HFF-Myc (cell line): Measurements from ENCODE around the gene GRIK1.
"Not testable (repeated sequence)": the region's sequence is repeated elsewhere in the genome, so short reads cannot be mapped to it uniquely, and the experiment has no call there.

Source experiments
- DNase-seq: peaks from one replicate; pipeline ENCODE4 v3.0.0-alpha.2; 2011; ENCODE audit warnings: low read depth; ENCODE audit errors: extremely low read depth
- H3K4me3 ChIP-seq: replicated peaks from 2 replicates; pipeline ENCODE4 v1.5.1; 2011; ENCODE audit warnings: low read depth, mild to moderate bottlenecking, control low read depth, low read length
- TF ChIP-seq, protein P1 (sequence below): IDR thresholded peaks from 2 replicates; pipeline ENCODE4 v1.5.1; 2012; ENCODE audit warnings: mild to moderate bottlenecking, low read depth, low read length, control low read depth; ENCODE audit errors: missing control alignments

GRIK1 gene

DNA sequence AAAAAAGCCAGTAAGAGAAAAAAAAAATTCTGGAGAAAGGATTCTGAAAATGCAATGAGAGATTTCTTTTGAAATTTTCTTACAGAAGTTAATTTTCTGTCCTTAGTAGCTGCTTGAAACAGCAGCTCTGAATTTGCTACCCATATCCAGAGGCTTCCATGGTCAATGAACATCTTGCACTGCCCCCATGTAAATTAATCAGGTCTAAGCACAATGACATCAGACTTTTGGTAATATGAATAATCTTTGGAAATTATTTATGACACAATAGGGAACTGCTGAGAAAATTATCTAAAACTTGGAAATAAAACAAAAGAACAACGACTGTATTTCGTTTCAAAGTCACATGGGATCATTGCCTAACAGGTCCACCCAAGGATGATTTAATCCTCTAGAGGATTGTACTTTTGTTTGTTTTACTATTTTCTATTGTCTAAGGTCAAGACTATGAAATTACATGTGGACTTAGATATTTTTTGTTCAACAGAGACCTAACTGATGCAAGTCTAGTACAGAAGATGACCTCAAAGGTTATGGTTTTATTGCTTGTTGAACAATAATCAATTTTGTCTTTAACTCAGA lies 328.9 kb downstream of the GRIK1 start:
- TF ChIP-seq, protein P1, sequence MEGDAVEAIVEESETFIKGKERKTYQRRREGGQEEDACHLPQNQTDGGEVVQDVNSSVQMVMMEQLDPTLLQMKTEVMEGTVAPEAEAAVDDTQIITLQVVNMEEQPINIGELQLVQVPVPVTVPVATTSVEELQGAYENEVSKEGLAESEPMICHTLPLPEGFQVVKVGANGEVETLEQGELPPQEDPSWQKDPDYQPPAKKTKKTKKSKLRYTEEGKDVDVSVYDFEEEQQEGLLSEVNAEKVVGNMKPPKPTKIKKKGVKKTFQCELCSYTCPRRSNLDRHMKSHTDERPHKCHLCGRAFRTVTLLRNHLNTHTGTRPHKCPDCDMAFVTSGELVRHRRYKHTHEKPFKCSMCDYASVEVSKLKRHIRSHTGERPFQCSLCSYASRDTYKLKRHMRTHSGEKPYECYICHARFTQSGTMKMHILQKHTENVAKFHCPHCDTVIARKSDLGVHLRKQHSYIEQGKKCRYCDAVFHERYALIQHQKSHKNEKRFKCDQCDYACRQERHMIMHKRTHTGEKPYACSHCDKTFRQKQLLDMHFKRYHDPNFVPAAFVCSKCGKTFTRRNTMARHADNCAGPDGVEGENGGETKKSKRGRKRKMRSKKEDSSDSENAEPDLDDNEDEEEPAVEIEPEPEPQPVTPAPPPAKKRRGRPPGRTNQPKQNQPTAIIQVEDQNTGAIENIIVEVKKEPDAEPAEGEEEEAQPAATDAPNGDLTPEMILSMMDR: no peak
- no peak overlapping the region for H3K4me3 ChIP-seq
- no peak for DNase-seq

DNA sequence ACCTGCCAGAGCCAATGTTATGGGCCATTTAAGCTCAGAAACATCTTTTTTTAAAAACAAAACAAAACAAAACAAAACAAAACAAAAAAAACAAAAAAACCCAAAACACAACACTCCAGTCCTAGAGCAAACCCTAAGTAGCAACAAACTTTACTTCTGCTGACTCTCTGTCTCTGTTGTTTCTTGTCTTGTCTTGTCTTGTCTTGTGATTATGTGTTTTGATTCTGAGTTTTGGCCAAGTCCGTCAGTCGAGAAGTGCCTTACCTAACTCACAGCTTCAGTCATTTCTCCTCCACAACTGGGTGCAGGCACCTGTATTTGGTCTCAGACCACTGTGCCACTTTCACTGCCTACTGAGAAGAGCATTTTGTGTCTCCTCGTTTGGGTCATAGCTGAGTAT lies 333.2 kb downstream of the GRIK1 start:
- TF ChIP-seq, protein P1: no peak
- DNase-seq: no peak
- no peak overlapping the region for H3K4me3 ChIP-seq

DNA sequence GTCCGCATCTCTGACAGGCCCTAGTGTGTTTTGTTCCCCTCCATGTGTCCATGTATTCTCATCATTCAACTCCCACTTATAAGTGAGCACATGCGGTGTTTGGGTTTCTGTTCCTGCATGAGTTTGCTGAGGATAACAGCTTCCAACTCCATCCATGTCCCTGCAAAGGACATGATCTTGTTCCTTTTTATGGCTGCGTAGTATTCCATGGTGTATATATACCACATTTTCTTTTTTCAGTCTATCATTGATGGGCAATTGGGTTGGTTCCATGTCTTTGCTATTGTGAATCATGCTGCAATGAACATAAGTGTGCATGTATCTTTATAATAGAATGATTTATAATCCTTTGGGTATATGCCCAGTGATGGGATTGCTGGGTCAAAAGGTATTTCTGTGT lies 334.6 kb downstream of the GRIK1 start:
- DNase-seq, H3K4me3 ChIP-seq: not testable (repeated sequence)

DNA sequence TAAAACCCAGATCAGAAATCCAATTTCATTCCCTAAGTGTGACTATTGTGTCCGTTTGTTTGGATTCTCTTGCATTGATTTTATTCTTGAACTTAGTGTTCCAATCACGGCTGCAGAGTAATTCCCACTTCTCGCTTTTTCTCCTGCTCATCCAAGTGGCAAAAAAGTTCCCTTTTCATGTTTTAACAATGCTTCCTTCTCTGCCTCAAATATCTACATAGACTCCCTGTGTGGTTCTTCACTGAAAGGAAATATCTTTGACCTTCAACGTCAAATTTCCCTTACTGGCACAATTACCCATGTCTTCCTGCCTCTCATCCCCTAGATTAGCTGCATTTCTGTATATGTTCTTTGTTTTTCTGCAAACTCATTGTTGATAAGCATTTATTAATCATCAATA lies 335.7 kb downstream of the GRIK1 start:
- TF ChIP-seq, protein P1: no peak
- H3K4me3 ChIP-seq: no peak overlapping the region
- no peak for DNase-seq

DNA sequence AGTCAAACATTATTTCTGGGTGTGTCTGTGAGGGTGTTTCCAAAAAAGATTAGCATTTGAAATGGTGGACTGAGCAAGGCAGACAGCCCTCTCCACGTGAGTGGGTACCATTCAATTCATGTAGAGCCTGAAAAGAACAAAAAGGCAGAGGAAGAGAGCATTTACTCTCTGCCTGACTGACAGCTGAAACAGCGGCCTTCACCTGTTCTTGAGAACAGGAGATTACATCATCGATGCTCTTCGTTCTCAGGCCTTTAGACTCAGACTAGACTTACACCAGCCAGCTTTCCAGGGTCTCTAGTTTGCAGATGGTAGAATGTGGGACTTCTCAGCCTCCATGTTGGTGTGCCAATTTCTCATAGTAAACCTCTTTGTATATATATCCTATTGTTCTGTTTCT lies 338.7 kb downstream of the GRIK1 start:
- TF ChIP-seq, protein P1: no peak
- no peak overlapping the region for H3K4me3 ChIP-seq
- no peak for DNase-seq

DNA sequence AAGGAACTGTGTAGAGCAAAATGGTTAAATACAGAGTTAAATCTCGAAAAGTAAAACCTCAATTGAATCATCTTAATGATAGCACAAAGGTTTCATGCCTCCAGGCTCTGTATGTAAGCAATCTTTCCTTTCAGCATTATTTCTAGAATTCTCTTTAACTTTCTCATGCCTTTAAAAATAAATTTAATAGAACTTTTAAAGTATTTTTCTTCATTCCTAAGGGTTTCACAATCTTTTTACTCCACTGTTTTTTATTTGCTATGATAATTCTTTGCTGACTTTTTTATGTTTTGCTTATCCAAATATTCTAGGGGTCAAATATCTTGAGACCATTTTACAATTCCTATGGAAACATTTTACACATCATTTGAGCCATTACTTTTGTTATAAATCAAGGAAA lies 353.1 kb downstream of the GRIK1 start:
- no peak overlapping the region for H3K4me3 ChIP-seq
- DNase-seq: no peak
- TF ChIP-seq, protein P1: no peak

DNA sequence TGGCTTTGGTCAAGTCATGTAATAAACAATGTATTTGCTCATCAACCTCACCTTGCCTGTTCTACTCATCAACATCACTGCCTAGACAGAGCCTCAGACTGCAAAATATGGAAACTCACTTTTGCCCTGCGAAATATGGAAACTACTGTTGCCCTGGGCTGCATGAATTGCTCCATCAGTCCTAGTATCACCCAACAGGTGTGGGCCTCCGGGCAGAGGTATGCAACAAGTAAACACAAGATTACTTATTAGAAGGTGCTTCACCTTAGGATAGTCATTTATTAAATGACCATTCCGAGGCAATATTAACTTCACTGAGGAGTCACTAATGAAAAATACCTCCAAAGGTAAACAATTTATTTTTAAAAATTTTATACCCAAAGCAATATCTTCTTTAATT lies 354.3 kb downstream of the GRIK1 start:
- DNase-seq: no peak
- no peak overlapping the region for H3K4me3 ChIP-seq
- TF ChIP-seq, protein P1: no peak
